22Rv1 (cell line): ENCODE results near the gene GPRC5C.

Experiments
- ZFX ChIP-seq: fragments of 450-650 bp; IDR thresholded peaks from 2 replicates; pipeline ENCODE4 v1.6.1; 2017; ENCODE audit warnings: antibody characterized with exemption, borderline replicate concordance
- TF ChIP-seq, protein P1 (sequence below): fragments of 450-650 bp; IDR thresholded peaks from 2 replicates; pipeline ENCODE4 v1.5.1; 2017; ENCODE audit warnings: mild to moderate bottlenecking

DNA sequence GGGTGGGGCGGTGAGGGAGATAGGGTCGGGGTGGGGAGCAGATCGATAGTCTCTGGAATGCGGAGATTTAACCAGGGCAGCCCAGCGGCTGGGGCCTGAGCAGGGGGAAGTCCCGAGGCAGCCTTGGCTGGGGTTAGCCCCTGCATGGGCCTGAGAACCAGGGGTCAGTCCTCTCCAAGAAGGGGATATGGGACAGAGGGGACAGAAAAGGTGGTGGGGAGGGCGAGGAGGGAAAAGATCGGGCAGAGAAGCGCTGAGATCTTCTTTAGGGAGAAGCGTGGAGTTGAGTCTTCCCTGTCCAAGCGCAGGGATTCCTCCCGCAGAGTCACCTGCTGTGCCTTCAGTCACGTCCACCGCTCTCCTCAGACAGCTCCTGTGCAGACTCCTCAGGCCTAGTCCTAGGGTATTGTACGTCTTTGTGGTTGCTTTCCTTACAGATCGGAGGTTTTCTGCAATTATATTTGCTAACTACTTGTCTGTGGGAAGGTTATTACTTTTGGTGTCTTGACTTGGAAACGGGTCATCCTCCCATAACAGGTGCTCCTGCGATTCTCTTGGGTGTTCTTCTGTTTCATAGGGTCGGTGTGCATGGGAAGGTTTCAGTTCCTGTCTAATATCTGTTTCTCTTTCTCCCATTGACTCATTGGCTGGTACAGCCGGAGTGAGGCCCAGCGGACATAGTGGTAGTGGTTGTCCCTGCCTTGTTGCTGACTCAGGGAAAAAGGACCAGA, 35.5 kb downstream of the GPRC5C start:
- TF ChIP-seq, protein P1, sequence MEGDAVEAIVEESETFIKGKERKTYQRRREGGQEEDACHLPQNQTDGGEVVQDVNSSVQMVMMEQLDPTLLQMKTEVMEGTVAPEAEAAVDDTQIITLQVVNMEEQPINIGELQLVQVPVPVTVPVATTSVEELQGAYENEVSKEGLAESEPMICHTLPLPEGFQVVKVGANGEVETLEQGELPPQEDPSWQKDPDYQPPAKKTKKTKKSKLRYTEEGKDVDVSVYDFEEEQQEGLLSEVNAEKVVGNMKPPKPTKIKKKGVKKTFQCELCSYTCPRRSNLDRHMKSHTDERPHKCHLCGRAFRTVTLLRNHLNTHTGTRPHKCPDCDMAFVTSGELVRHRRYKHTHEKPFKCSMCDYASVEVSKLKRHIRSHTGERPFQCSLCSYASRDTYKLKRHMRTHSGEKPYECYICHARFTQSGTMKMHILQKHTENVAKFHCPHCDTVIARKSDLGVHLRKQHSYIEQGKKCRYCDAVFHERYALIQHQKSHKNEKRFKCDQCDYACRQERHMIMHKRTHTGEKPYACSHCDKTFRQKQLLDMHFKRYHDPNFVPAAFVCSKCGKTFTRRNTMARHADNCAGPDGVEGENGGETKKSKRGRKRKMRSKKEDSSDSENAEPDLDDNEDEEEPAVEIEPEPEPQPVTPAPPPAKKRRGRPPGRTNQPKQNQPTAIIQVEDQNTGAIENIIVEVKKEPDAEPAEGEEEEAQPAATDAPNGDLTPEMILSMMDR = no peak
- no peak for TF ChIP-seq ZFX
